ENCODE measurements around the gene OR52E2. TPM values are rescaled to one million over a fixed set of nuclear protein-coding genes. Genes with fewer than 3 reads are reported as not detected.
"Not testable (repeated sequence)": the region's sequence is repeated elsewhere in the genome, so short reads cannot be mapped to it uniquely, and the experiment has no call there.

OR52E2 gene
- total and polyA plus RNA-seq, 2 experiments from 2014 or later, result not detected

- no peaks in the 10 kb centered on the region for H3K36me3 ChIP-seq (replicated peaks; ENCODE audit: insufficient read depth, low read depth)
- H3K4me2 ChIP-seq, result no peak within 1 kb of the TSS
- H4K20me1 ChIP-seq (ENCODE audit: insufficient read depth, poor library complexity, severe bottlenecking), result no peaks in the 10 kb centered on the region
- H3K27ac ChIP-seq, result no peak within 1 kb of the TSS
- H2AFZ ChIP-seq, result no peak within 1 kb of the TSS
- DNase-seq (ENCODE audit: low spot score), result no peak
- H3K27me3 ChIP-seq, result no peaks in the 10 kb centered on the region
- H3K9me2 ChIP-seq (replicated peaks; ENCODE audit: insufficient read depth), result no peaks in the 10 kb centered on the region
- WGBS (ENCODE audit: low lambda C conversion rate, missing lambda C conversion rate), result 66% methylated on average over 3 of the region's 3 CpGs
- H3K9me3 ChIP-seq (ENCODE audit: low read depth), result no peaks in the 10 kb centered on the region
- H3K79me2 ChIP-seq, result no peaks in the 10 kb centered on the region
- H3K4me3 ChIP-seq, result no peak within 1 kb of the TSS
- H3K4me1 ChIP-seq (ENCODE audit: insufficient read depth), result no peaks in the 10 kb centered on the region
- TF ChIP-seq EZH2phosphoT487 (IDR thresholded peaks at IDR 0.05; ENCODE audit: low read depth, severe bottlenecking, unreplicated experiment) (no peak), CTCF (IDR thresholded peaks at IDR 0.05; ENCODE audit: poor library complexity) (no peak), EZH2 (IDR thresholded peaks at IDR 0.05; ENCODE audit: borderline replicate concordance) (no peak)
Measured at GRCh38 chr11:5069272-5069671, 9.8 kb upstream of the OR52E2 start, which contains the start of gene OR52E1. OR52E1 (plus strand) TSS chr11:5069572.

- Histone ChIP-seq H3K9me3 (ENCODE audit: low read depth) (no peaks in the 10 kb centered on the region), H2AFZ (no peak overlapping the region), H3K27ac (no peak overlapping the region), H3K79me2 (no peaks in the 10 kb centered on the region), H3K36me3 (replicated peaks; ENCODE audit: insufficient read depth, low read depth) (no peaks in the 10 kb centered on the region), H3K9me2 (replicated peaks; ENCODE audit: insufficient read depth) (no peaks in the 10 kb centered on the region), H3K27me3 (no peaks in the 10 kb centered on the region), H3K4me2 (no peak overlapping the region), H4K20me1 (ENCODE audit: insufficient read depth, poor library complexity, severe bottlenecking) (no peaks in the 10 kb centered on the region), H3K4me1 (ENCODE audit: insufficient read depth) (no peaks in the 10 kb centered on the region), H3K4me3 (no peak overlapping the region)
- no peak for TF ChIP-seq EZH2 (IDR thresholded peaks at IDR 0.05; ENCODE audit: borderline replicate concordance)
- TF ChIP-seq CTCF (IDR thresholded peaks at IDR 0.05; ENCODE audit: poor library complexity), result no peak
- TF ChIP-seq EZH2phosphoT487 (IDR thresholded peaks at IDR 0.05; ENCODE audit: low read depth, severe bottlenecking, unreplicated experiment), result no peak
- 13% methylated on average over 1 of the region's 1 CpG for WGBS (ENCODE audit: low lambda C conversion rate, missing lambda C conversion rate)
- no peak for DNase-seq (ENCODE audit: low spot score)
Measured at GRCh38 chr11:5065027-5065426, 5.6 kb upstream of the OR52E2 start.

GRCh38 chr11:5058679-5059078 is 748 bp downstream of the OR52E2 start:
- H3K4me1 ChIP-seq (ENCODE audit: insufficient read depth); H3K36me3 ChIP-seq (replicated peaks; ENCODE audit: insufficient read depth, low read depth); H3K4me2 ChIP-seq; H2AFZ ChIP-seq; H3K27ac ChIP-seq; H3K79me2 ChIP-seq; H3K9me2 ChIP-seq (replicated peaks; ENCODE audit: insufficient read depth); H3K9me3 ChIP-seq (ENCODE audit: low read depth); DNase-seq (ENCODE audit: low spot score); H3K4me3 ChIP-seq; H3K27me3 ChIP-seq; H4K20me1 ChIP-seq (ENCODE audit: insufficient read depth, poor library complexity, severe bottlenecking): not testable (repeated sequence)
- 64% methylated on average over 5 of the region's 5 CpGs for WGBS (ENCODE audit: low lambda C conversion rate, missing lambda C conversion rate)

GRCh38 chr11:5046754-5047330 is 12.6 kb downstream of the OR52E2 start:
- Histone ChIP-seq H3K4me3 (no peak overlapping the region), H3K4me2 (no peak overlapping the region), H4K20me1 (ENCODE audit: insufficient read depth, poor library complexity, severe bottlenecking) (no peaks in the 10 kb centered on the region), H2AFZ (no peak overlapping the region), H3K27ac (no peak overlapping the region), H3K9me3 (ENCODE audit: low read depth) (no peaks in the 10 kb centered on the region), H3K9me2 (replicated peaks; ENCODE audit: insufficient read depth) (no peaks in the 10 kb centered on the region), H3K79me2 (no peaks in the 10 kb centered on the region), H3K4me1 (ENCODE audit: insufficient read depth) (no peaks in the 10 kb centered on the region), H3K27me3 (no peaks in the 10 kb centered on the region), H3K36me3 (replicated peaks; ENCODE audit: insufficient read depth, low read depth) (no peaks in the 10 kb centered on the region)
- TF ChIP-seq EZH2phosphoT487 (IDR thresholded peaks at IDR 0.05; ENCODE audit: low read depth, severe bottlenecking, unreplicated experiment) (no peak), EZH2 (IDR thresholded peaks at IDR 0.05; ENCODE audit: borderline replicate concordance) (no peak), CTCF (IDR thresholded peaks at IDR 0.05; ENCODE audit: poor library complexity) (no peak)
- 84% methylated on average over 15 of the region's 15 CpGs for WGBS (ENCODE audit: low lambda C conversion rate, missing lambda C conversion rate)
- no peak for DNase-seq (ENCODE audit: low spot score)

All from hepatocyte (in vitro differentiated cells).